A549 (cell line): ENCODE measurements around the gene POLR3A. TPM values are rescaled to one million over a fixed set of nuclear protein-coding genes. Genes with fewer than 3 reads are reported as not detected.
A peak's percentile ranks its signal among the peaks of the same experiment; 100 is the strongest.

Experiments
- ATAC-seq, 2 experiments: fragments of 200-7000 bp in 1 of 2; fragments of >200 bp in 1 of 2; cut with Nextera tagmentation in 1 of 2; cut with Tn5 transposase in 1 of 2; 3 replicates each; pipeline versions ENCODE4 v1.8.0 to v1.9.1; 2018 to 2020; ENCODE audit warnings: mild to moderate bottlenecking in 1 of 2, moderate library complexity in 1 of 2
- CTCF ChIA-PET: fragments of 300-600 bp; sonication (Branson Sonifier 250); formaldehyde crosslinking; extraction: SDS; loops from one replicate; lab custom pipeline; 2021; ENCODE audit warnings: antibody characterized with exemption, inconsistent platforms; lab: Yijun Ruan, JAX
- POLR2A ChIA-PET: fragments of 350-600 bp; formaldehyde crosslinking; extraction: SDS; loops from one replicate; lab custom pipeline; 2021; ENCODE audit warnings: antibody characterized with exemption, inconsistent platforms; lab: Yijun Ruan, JAX
- DNase-seq, 2 experiments: peaks; one replicate each; pipeline versions ENCODE4 v3.0.0 to v3.0.0-alpha.2; 2011 to 2016; ENCODE audit warnings: low read depth in 1 of 2, low spot score in 1 of 2
- FAIRE-seq: peaks from 2 replicates; lab custom pipeline; 2011; peaks lifted over from hg19 to GRCh38; lab: Jason Lieb, UNC
- H3K27ac ChIP-seq, 2 experiments: fragments of >200 bp; sonication (Bioruptor Twin); formaldehyde crosslinking; 3 replicates each; pipeline ENCODE4 v1.5.1; 2016 to 2017
- H3K4me1 ChIP-seq: fragments of >200 bp; sonication (Bioruptor Twin); formaldehyde crosslinking; 3 replicates; pipeline ENCODE4 v1.6.1; 2016
- H3K4me2 ChIP-seq: fragments of >200 bp; sonication (Bioruptor Twin); formaldehyde crosslinking; 3 replicates; pipeline ENCODE4 v1.6.1; 2016
- H3K4me3 ChIP-seq: fragments of >200 bp; sonication (Bioruptor Twin); formaldehyde crosslinking; 3 replicates; pipeline ENCODE4 v1.5.1; 2016
- H3K9me3 ChIP-seq: fragments of >200 bp; sonication (Bioruptor Twin); formaldehyde crosslinking; 3 replicates; pipeline ENCODE4 v1.6.1; 2016
- BHLHE40 ChIP-seq: IDR thresholded peaks from 2 replicates; pipeline ENCODE4 v1.6.1; 2012; ENCODE audit warnings: low read depth, low read length, inconsistent platforms
- CHD2 ChIP-seq: fragments of 150-350 bp; IDR thresholded peaks from 2 replicates; pipeline ENCODE4 v1.6.1; 2014; ENCODE audit warnings: low read length; ENCODE audit not compliant: partially characterized antibody
- FOSL2 ChIP-seq, 2 experiments: fragments of 450-650 bp in 1 of 2; fragments of >200 bp in 1 of 2; sonication (Bioruptor Twin) in 1 of 2; formaldehyde crosslinking; IDR thresholded peaks; 2 replicates each; pipeline versions ENCODE4 v1.5.0 to v1.6.1; 2016 to 2020; ENCODE audit warnings: mild to moderate bottlenecking in 1 of 2, moderate library complexity in 1 of 2
- GATA3 ChIP-seq: IDR thresholded peaks from 2 replicates; pipeline ENCODE4 v1.6.1; 2012; ENCODE audit warnings: borderline replicate concordance
- HOXA7 ChIP-seq: fragments of 250-450 bp; sonication (Bioruptor Pico); IDR thresholded peaks from 2 replicates; pipeline ENCODE4 v1.5.0; 2020; ENCODE audit warnings: mild to moderate bottlenecking, moderate library complexity
- HOXB13 ChIP-seq: fragments of 250-450 bp; sonication (Bioruptor Pico); IDR thresholded peaks from 2 replicates; pipeline ENCODE4 v1.5.0; 2020; ENCODE audit warnings: low read depth, mild to moderate bottlenecking, moderate library complexity
- HOXB5 ChIP-seq: fragments of 250-450 bp; sonication (Bioruptor Pico); IDR thresholded peaks from 2 replicates; pipeline ENCODE4 v1.5.0; 2020; ENCODE audit warnings: mild to moderate bottlenecking, moderate library complexity
- JUN ChIP-seq, 2 experiments: fragments of >200 bp; sonication (Bioruptor Twin); formaldehyde crosslinking; IDR thresholded peaks; 2 replicates in 1 of 2; 3 replicates in 1 of 2; pipeline ENCODE4 v1.6.1; 2016 to 2017
- KDM1A ChIP-seq: fragments of 200-600 bp; sonication (generic); IDR thresholded peaks from 2 replicates; pipeline ENCODE4 v1.6.1; 2016; ENCODE audit warnings: low read depth, mild to moderate bottlenecking
- KDM5A ChIP-seq: fragments of 200-600 bp; sonication (generic); IDR thresholded peaks from 2 replicates; pipeline ENCODE4 v1.6.1; 2016; ENCODE audit warnings: antibody characterized with exemption, mild to moderate bottlenecking
- MAFK ChIP-seq: fragments of 450-650 bp; IDR thresholded peaks from 2 replicates; pipeline ENCODE4 v1.6.1; 2014; ENCODE audit not compliant: partially characterized antibody
- MYC ChIP-seq: IDR thresholded peaks from 2 replicates; pipeline ENCODE4 v1.6.1; 2012; ENCODE audit warnings: mild to moderate bottlenecking, inconsistent platforms, low read length, improper control_type of control experiment, borderline replicate concordance
- PHF8 ChIP-seq: fragments of 200-600 bp; sonication (generic); IDR thresholded peaks from 2 replicates; pipeline ENCODE4 v1.6.1; 2016; ENCODE audit warnings: low read depth, mild to moderate bottlenecking, antibody characterized with exemption, moderate library complexity, borderline replicate concordance
- POLR2A ChIP-seq: IDR thresholded peaks from 2 replicates; pipeline ENCODE4 v1.6.1; 2012; ENCODE audit warnings: mild to moderate bottlenecking, low read length
- RAD21 ChIP-seq, 2 experiments: fragments of >200 bp in 1 of 2; sonication (Bioruptor Twin) in 1 of 2; formaldehyde crosslinking in 1 of 2; IDR thresholded peaks in 1 of 2; conservative IDR thresholded peaks in 1 of 2; 2 replicates in 1 of 2; 3 replicates in 1 of 2; pipeline ENCODE4 v1.6.1; 2012 to 2018; ENCODE audit warnings: inconsistent platforms in 1 of 2
- RCOR1 ChIP-seq: fragments of 150-350 bp; IDR thresholded peaks from 2 replicates; pipeline ENCODE4 v1.6.1; 2014; ENCODE audit warnings: antibody characterized with exemption, low read length, low read depth
- SMC3 ChIP-seq: fragments of >200 bp; sonication (Bioruptor Twin); formaldehyde crosslinking; IDR thresholded peaks from 3 replicates; pipeline ENCODE4 v1.6.1; 2018; ENCODE audit warnings: inconsistent platforms
- WGBS: methylation state at CpG from one replicate; pipeline ENCODE4 v1.1.6; 2017; ENCODE audit errors: missing lambda C conversion rate; 5-methylcytosine and 5-hydroxymethylcytosine counted together
- polyA minus RNA-seq: library from RNA; depleted of rRNA, polyadenylated mRNA; stranded (reverse); fragments of >200 nt; gene quantifications from 2 replicates; pipeline ENCODE4 v1.2.3, GENCODE V29; 2011; rRNA and poly(A)+ RNA removed
- polyA plus RNA-seq, 4 experiments: library from polyadenylated mRNA; depleted of rRNA in 3 of 4; stranded (reverse); fragments of >200 nt; fragmentation: RNase III in 1 of 4; extraction: RNeasy Plus Mini Kit Qiagen cat#74134 plus additional on column Dnase treatment in 1 of 4; gene quantifications; 2 replicates in 3 of 4; 3 replicates in 1 of 4; pipeline ENCODE4 v1.2.3, GENCODE V29; 2011 to 2017
- TF ChIP-seq, protein P1 (sequence below): IDR thresholded peaks from 2 replicates; pipeline ENCODE4 v1.6.1; 2012
- TF ChIP-seq, protein P2 (sequence below): IDR thresholded peaks from 2 replicates; pipeline ENCODE4 v1.6.1; 2012; ENCODE audit warnings: low read depth, borderline replicate concordance
- TF ChIP-seq, protein P3 (sequence below): fragments of 200-600 bp; sonication (generic); IDR thresholded peaks from 2 replicates; pipeline ENCODE4 v1.6.1; 2016; ENCODE audit warnings: antibody characterized with exemption, mild to moderate bottlenecking, moderate library complexity
- TF ChIP-seq, protein P4 (sequence below): fragments of 250-450 bp; sonication (Bioruptor Pico); IDR thresholded peaks from 2 replicates; pipeline ENCODE4 v1.5.0; 2021; ENCODE audit warnings: mild to moderate bottlenecking, moderate library complexity, borderline replicate concordance
- TF ChIP-seq, protein P5 (sequence below): IDR thresholded peaks from 2 replicates; pipeline ENCODE4 v1.6.1; 2012
- TF ChIP-seq, protein P6 (sequence below): fragments of >200 bp; sonication (Bioruptor Twin); formaldehyde crosslinking; IDR thresholded peaks from 2 replicates; pipeline ENCODE4 v1.6.1; 2016
- TF ChIP-seq, protein P7 (sequence below): fragments of >200 bp; sonication (Bioruptor Twin); formaldehyde crosslinking; IDR thresholded peaks from 3 replicates; pipeline ENCODE4 v1.5.1; 2016
- TF ChIP-seq, protein P8 (sequence below): fragments of 450-650 bp; IDR thresholded peaks from 2 replicates; pipeline ENCODE4 v1.6.1; 2014; ENCODE audit warnings: antibody characterized with exemption

Gene POLR3A
- polyA plus RNA-seq (2011; rRNA removed) = 17.7 and 19.0 TPM in 2 replicates
- 6.9 and 7.9 TPM in 2 replicates for polyA plus RNA-seq (2012; cell fraction: cytosol; rRNA removed)
- polyA plus RNA-seq (2012; cell fraction: nucleus; rRNA removed) = 12.6 and 16.8 TPM in 2 replicates
- polyA plus RNA-seq (2017; fragmentation: RNase III; extraction: RNeasy Plus Mini Kit Qiagen cat#74134 plus additional on column Dnase treatment) = 10.9 to 11.5 TPM (median 11.5 TPM) in 3 replicates
- polyA minus RNA-seq = 32.2 and 34.9 TPM in 2 replicates

DNA sequence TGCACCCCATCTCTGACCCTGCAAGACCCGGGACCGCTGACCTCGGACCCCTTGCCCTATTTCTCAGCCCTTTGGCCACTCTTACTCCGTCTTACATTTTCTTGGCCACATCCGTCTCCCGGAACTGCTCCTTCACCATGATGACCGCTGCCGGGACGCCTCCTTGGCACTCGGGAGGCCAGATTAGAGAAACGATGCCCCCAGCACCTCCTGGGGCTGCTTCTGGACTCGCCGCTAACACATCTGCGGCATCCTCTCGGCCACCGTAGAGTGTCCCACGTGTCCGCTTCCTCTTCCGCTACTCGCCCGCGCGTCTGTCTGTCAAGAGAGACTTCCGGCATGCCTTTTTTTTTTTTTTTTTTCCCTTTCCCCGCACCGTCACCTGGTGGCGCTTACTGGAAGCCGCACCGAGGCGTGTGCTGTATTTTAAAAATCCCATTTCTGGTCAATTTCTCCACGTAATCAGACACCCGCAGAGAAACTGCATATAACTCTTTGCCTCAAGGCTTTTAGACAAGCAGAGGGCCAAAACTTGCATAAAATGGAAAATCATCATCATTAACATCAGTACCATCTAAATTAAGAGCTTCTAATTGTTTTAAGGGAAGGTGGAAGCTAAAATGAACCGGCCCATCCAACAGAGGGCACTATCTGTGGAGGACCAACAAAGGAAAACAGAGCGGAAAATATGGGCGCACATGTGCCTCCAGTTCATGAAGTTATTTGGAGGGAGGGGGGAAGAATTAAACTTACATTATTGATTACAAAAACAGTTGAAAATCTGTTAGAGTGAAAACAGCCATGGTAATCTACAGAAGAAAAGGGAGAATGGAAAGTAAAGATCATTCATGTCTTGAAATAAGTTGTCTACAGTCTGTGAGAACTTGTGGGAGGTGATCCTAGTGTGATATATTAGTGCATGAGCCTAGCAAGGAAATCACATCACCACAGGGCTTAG, at the start of gene POLR3A:
POLR3A (minus strand) TSS at position 247 of the 958 bp plus-strand sequence; CDS start at position 139, 108 bp downstream.
- Histone ChIP-seq H3K9me3 (no peaks in the 10 kb centered on the region), H3K4me3 (peak within 1 kb of the TSS; percentile 81), H3K27ac (peak within 1 kb of the TSS; percentile 87 to 95), H3K4me2 (peak within 1 kb of the TSS; percentile 65), H3K4me1 (peaks cover 7% of the 10 kb centered on the region; the same call in 2 of the 3 replicates)
- no peak for FAIRE-seq
- POLR2A ChIA-PET = interaction anchor here (0.5 kb wide), 1 partner anchor 14 kb away, joined by 3 read pairs; no protein-coding TSS in a partner anchor
- ATAC-seq = peak; percentile 77 to 82
- DNase-seq = peak; percentile 94 to 99
- WGBS = 1% methylated on average over 35 of the region's 35 CpGs
- CTCF ChIA-PET = interaction anchor here (0.7 to 3.5 kb wide), 15 partner anchors 9 to 1212 kb away, joined by 3 to 12 read pairs (median 4); no protein-coding TSS in a partner anchor
- TF ChIP-seq HOXB5 (CRISPR knock-in tag) = no peak; the same call in 1 of the 2 replicates
- peak; percentile 44 to 62; a peak in 4 of 5 replicates for TF ChIP-seq RAD21 (conservative IDR thresholded peaks at IDR 0.05 in 1 of 2, IDR thresholded peaks at IDR 0.05 in 1 of 2)
- peak; percentile 77 for TF ChIP-seq MYC
- TF ChIP-seq, protein P1, sequence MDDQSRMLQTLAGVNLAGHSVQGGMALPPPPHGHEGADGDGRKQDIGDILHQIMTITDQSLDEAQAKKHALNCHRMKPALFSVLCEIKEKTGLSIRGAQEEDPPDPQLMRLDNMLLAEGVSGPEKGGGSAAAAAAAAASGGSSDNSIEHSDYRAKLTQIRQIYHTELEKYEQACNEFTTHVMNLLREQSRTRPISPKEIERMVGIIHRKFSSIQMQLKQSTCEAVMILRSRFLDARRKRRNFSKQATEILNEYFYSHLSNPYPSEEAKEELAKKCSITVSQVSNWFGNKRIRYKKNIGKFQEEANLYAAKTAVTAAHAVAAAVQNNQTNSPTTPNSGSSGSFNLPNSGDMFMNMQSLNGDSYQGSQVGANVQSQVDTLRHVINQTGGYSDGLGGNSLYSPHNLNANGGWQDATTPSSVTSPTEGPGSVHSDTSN = peak; percentile 98
- no peak for TF ChIP-seq MAFK
- no peak for TF ChIP-seq KDM5A
- TF ChIP-seq, protein P2, sequence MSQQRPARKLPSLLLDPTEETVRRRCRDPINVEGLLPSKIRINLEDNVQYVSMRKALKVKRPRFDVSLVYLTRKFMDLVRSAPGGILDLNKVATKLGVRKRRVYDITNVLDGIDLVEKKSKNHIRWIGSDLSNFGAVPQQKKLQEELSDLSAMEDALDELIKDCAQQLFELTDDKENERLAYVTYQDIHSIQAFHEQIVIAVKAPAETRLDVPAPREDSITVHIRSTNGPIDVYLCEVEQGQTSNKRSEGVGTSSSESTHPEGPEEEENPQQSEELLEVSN = peak; percentile 90
- peak; percentile 26; the same call in 1 of the 2 replicates for TF ChIP-seq PHF8
- TF ChIP-seq, protein P3, sequence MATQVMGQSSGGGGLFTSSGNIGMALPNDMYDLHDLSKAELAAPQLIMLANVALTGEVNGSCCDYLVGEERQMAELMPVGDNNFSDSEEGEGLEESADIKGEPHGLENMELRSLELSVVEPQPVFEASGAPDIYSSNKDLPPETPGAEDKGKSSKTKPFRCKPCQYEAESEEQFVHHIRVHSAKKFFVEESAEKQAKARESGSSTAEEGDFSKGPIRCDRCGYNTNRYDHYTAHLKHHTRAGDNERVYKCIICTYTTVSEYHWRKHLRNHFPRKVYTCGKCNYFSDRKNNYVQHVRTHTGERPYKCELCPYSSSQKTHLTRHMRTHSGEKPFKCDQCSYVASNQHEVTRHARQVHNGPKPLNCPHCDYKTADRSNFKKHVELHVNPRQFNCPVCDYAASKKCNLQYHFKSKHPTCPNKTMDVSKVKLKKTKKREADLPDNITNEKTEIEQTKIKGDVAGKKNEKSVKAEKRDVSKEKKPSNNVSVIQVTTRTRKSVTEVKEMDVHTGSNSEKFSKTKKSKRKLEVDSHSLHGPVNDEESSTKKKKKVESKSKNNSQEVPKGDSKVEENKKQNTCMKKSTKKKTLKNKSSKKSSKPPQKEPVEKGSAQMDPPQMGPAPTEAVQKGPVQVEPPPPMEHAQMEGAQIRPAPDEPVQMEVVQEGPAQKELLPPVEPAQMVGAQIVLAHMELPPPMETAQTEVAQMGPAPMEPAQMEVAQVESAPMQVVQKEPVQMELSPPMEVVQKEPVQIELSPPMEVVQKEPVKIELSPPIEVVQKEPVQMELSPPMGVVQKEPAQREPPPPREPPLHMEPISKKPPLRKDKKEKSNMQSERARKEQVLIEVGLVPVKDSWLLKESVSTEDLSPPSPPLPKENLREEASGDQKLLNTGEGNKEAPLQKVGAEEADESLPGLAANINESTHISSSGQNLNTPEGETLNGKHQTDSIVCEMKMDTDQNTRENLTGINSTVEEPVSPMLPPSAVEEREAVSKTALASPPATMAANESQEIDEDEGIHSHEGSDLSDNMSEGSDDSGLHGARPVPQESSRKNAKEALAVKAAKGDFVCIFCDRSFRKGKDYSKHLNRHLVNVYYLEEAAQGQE = 0 out of 2 replicates have a peak, but pooled peaks have one; percentile 5
- TF ChIP-seq, protein P4, sequence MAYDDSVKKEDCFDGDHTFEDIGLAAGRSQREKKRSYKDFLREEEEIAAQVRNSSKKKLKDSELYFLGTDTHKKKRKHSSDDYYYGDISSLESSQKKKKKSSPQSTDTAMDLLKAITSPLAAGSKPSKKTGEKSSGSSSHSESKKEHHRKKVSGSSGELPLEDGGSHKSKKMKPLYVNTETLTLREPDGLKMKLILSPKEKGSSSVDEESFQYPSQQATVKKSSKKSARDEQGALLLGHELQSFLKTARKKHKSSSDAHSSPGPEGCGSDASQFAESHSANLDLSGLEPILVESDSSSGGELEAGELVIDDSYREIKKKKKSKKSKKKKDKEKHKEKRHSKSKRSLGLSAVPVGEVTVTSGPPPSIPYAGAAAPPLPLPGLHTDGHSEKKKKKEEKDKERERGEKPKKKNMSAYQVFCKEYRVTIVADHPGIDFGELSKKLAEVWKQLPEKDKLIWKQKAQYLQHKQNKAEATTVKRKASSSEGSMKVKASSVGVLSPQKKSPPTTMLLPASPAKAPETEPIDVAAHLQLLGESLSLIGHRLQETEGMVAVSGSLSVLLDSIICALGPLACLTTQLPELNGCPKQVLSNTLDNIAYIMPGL (CRISPR knock-in tag) = 0 out of 2 replicates have a peak, but pooled peaks have one; percentile 9
- TF ChIP-seq, protein P5, sequence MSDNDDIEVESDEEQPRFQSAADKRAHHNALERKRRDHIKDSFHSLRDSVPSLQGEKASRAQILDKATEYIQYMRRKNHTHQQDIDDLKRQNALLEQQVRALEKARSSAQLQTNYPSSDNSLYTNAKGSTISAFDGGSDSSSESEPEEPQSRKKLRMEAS = peak; percentile 97
- 0 out of 2 replicates have a peak, but pooled peaks have one; percentile 29 for TF ChIP-seq HOXB13 (CRISPR knock-in tag)
- TF ChIP-seq JUN (IDR thresholded peaks at IDR 0.05) = peak in 1 of 2 experiments; percentile 72; a peak in 2 of 5 replicates
- TF ChIP-seq SMC3 = peak; percentile 57
- TF ChIP-seq POLR2A = peak; percentile 74
- TF ChIP-seq FOSL2 (IDR thresholded peaks at IDR 0.05) = no peak
- TF ChIP-seq FOSL2 (CRISPR knock-in tag; IDR thresholded peaks at IDR 0.05) = no peak
- TF ChIP-seq, protein P6, sequence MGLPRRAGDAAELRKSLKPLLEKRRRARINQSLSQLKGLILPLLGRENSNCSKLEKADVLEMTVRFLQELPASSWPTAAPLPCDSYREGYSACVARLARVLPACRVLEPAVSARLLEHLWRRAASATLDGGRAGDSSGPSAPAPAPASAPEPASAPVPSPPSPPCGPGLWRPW = no peak
- no peak for TF ChIP-seq KDM1A
- no peak for TF ChIP-seq CHD2
- TF ChIP-seq, protein P7, sequence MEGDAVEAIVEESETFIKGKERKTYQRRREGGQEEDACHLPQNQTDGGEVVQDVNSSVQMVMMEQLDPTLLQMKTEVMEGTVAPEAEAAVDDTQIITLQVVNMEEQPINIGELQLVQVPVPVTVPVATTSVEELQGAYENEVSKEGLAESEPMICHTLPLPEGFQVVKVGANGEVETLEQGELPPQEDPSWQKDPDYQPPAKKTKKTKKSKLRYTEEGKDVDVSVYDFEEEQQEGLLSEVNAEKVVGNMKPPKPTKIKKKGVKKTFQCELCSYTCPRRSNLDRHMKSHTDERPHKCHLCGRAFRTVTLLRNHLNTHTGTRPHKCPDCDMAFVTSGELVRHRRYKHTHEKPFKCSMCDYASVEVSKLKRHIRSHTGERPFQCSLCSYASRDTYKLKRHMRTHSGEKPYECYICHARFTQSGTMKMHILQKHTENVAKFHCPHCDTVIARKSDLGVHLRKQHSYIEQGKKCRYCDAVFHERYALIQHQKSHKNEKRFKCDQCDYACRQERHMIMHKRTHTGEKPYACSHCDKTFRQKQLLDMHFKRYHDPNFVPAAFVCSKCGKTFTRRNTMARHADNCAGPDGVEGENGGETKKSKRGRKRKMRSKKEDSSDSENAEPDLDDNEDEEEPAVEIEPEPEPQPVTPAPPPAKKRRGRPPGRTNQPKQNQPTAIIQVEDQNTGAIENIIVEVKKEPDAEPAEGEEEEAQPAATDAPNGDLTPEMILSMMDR = peak; percentile 92
- TF ChIP-seq BHLHE40 = no peak
- peak; percentile 13; the same call in 1 of the 2 replicates for TF ChIP-seq GATA3
- TF ChIP-seq HOXA7 (CRISPR knock-in tag) = no peak
- TF ChIP-seq, protein P8, sequence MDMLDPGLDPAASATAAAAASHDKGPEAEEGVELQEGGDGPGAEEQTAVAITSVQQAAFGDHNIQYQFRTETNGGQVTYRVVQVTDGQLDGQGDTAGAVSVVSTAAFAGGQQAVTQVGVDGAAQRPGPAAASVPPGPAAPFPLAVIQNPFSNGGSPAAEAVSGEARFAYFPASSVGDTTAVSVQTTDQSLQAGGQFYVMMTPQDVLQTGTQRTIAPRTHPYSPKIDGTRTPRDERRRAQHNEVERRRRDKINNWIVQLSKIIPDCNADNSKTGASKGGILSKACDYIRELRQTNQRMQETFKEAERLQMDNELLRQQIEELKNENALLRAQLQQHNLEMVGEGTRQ = peak; percentile 96
- no peak for TF ChIP-seq RCOR1
